B cell (primary cell): ENCODE measurements around the gene TBKBP1. TPM values are rescaled to one million over a fixed set of nuclear protein-coding genes. Genes with fewer than 3 reads are reported as not detected.
A peak's percentile ranks its signal among the peaks of the same experiment; 100 is the strongest.

Experiments
- ATAC-seq: fragments of 200-7000 bp; cut with Tn5 transposase; one replicate; pipeline ENCODE4 v1.10.0; 2021; ENCODE audit warnings: low read depth, mild to moderate bottlenecking, moderate number of reproducible peaks, moderate library complexity
- CTCF ChIA-PET: fragments of 350-600 bp; sonication (Branson Sonifier 250); formaldehyde crosslinking; loops from one replicate; lab custom pipeline; 2021; ENCODE audit warnings: antibody characterized with exemption, inconsistent platforms; lab: Charles Lee
- POLR2A ChIA-PET: fragments of 350-600 bp; sonication (Branson Sonifier 250); formaldehyde crosslinking; loops from one replicate; lab custom pipeline; 2021; ENCODE audit warnings: antibody characterized with exemption; lab: Charles Lee
- DNase-seq: peaks from one replicate; pipeline ENCODE4 v3.0.0; 2013
- H2AFZ ChIP-seq: 2 replicates; pipeline ENCODE4 v1.6.1; 2012; ENCODE audit warnings: mild to moderate bottlenecking, low read depth, low read length; ENCODE audit not compliant: insufficient read depth, poor library complexity, severe bottlenecking
- H3K27ac ChIP-seq, 2 donors: 1 replicate in 1 of 2; 2 replicates in 1 of 2; pipeline ENCODE4 v1.5.1; 2012 to 2013; ENCODE audit warnings: low read length in 2 of 2, mild to moderate bottlenecking in 2 of 2, moderate library complexity in 1 of 2
- H3K27me3 ChIP-seq, 4 experiments: fragments of 200-600 bp in 1 of 4; sonication (generic) in 1 of 4; replicated peaks in 1 of 4; 1 replicate in 2 of 4; 2 replicates in 2 of 4; pipeline versions ENCODE4 v1.6.1 to v1.7.0; 2013 to 2016; ENCODE audit warnings: low read length in 3 of 4, mild to moderate bottlenecking in 2 of 4, mixed read lengths in 1 of 4, moderate library complexity in 1 of 4; ENCODE audit not compliant: insufficient read depth in 4 of 4, control insufficient read depth in 3 of 4; ENCODE audit errors: control extremely low read depth in 1 of 4
- H3K36me3 ChIP-seq, 2 experiments: replicated peaks in 1 of 2; 1 replicate in 1 of 2; 2 replicates in 1 of 2; pipeline versions ENCODE4 v1.6.1 to v1.7.1; 2013; ENCODE audit warnings: low read length in 1 of 2; ENCODE audit not compliant: insufficient read depth in 2 of 2, control insufficient read depth in 1 of 2; ENCODE audit errors: control extremely low read depth in 1 of 2, extremely low read depth in 1 of 2
- H3K4me1 ChIP-seq, 2 donors: fragments of 200-600 bp in 1 of 2; sonication (generic) in 1 of 2; 1 replicate in 1 of 2; 2 replicates in 1 of 2; pipeline versions ENCODE4 v1.5.1 to v1.6.1; 2013 to 2017; ENCODE audit warnings: low read length in 2 of 2; ENCODE audit not compliant: control insufficient read depth in 2 of 2, insufficient read depth in 2 of 2
- H3K4me2 ChIP-seq: replicated peaks from 2 replicates; pipeline ENCODE3; 2012; ENCODE audit warnings: mild to moderate bottlenecking, low read depth, low read length; ENCODE audit not compliant: poor library complexity, severe bottlenecking
- H3K4me3 ChIP-seq, 5 experiments: fragments of 200-600 bp in 1 of 5; sonication (generic) in 1 of 5; 1 replicate in 3 of 5; 2 replicates in 2 of 5; pipeline versions ENCODE4 v1.5.1 to v1.7.0; 2011 to 2016; ENCODE audit warnings: low read length in 4 of 5, mild to moderate bottlenecking in 4 of 5, low read depth in 2 of 5, control low read depth in 1 of 5, moderate library complexity in 1 of 5; ENCODE audit not compliant: insufficient read depth in 1 of 5; ENCODE audit errors: control extremely low read depth in 1 of 5, extremely low read depth in 1 of 5
- H3K79me2 ChIP-seq: fragments of 200-600 bp; sonication (generic); one replicate; pipeline ENCODE4 v1.6.0; 2016; ENCODE audit warnings: low read length; ENCODE audit not compliant: control insufficient read depth, insufficient read depth
- H3K9ac ChIP-seq: fragments of 200-600 bp; sonication (generic); 2 replicates; pipeline ENCODE4 v1.6.1; 2017; ENCODE audit warnings: mild to moderate bottlenecking, low read length, moderate library complexity
- H3K9me3 ChIP-seq, 3 donors: one replicate each; pipeline versions ENCODE4 v1.6.1 to v1.7.1; 2013; ENCODE audit warnings: low read length in 2 of 3; ENCODE audit not compliant: control insufficient read depth in 2 of 3, insufficient read depth in 1 of 3; ENCODE audit errors: control extremely low read depth in 1 of 3
- H4K20me1 ChIP-seq: 2 replicates; pipeline ENCODE4 v1.6.0; 2012; ENCODE audit warnings: mild to moderate bottlenecking, low read length; ENCODE audit not compliant: insufficient read depth, control insufficient read depth, poor library complexity, severe bottlenecking
- H3K27ac Mint-ChIP-seq: one replicate; pipeline ENCODE4 v1.8.0; 2021; ENCODE audit warnings: mixed read lengths
- H3K27me3 Mint-ChIP-seq: one replicate; pipeline ENCODE4 v1.8.0; 2021; ENCODE audit warnings: mixed read lengths
- H3K4me1 Mint-ChIP-seq: one replicate; pipeline ENCODE4 v1.8.0; 2021; ENCODE audit warnings: mixed read lengths
- H3K4me3 Mint-ChIP-seq: one replicate; pipeline ENCODE4 v1.8.0; 2021; ENCODE audit warnings: mixed read lengths
- H3K9me3 Mint-ChIP-seq: one replicate; pipeline ENCODE4 v1.8.0; 2022; ENCODE audit warnings: mixed read lengths; ENCODE audit not compliant: insufficient read depth
- EZH2 ChIP-seq: IDR thresholded peaks from 2 replicates; pipeline ENCODE4 v1.6.1; 2012; ENCODE audit warnings: borderline replicate concordance, low read depth, mild to moderate bottlenecking, moderate library complexity, low read length; ENCODE audit not compliant: insufficient read depth, poor library complexity, severe bottlenecking
- WGBS: methylation state at CpG from one replicate; pipeline ENCODE4 v1.1.5; 2013; ENCODE audit warnings: missing lambda C conversion rate; ENCODE audit not compliant: insufficient coverage; 5-methylcytosine and 5-hydroxymethylcytosine counted together
- intact Hi-C: fragments of 100-400 bp; cut with micrococcal nuclease; formaldehyde crosslinking; loops from one replicate; pipeline ENCODE4 v1.10.0; 2022
- polyA plus RNA-seq: library from polyadenylated mRNA; depleted of rRNA; stranded (reverse); fragments of >200 nt; gene quantifications from 2 replicates; pipeline ENCODE4 v1.2.3, GENCODE V29; 2012
- total RNA-seq, 2 donors: library from RNA; stranded (reverse); fragments of 120-200 nt in 1 of 2; gene quantifications; 1 replicate in 1 of 2; 2 replicates in 1 of 2; pipeline versions ENCODE4 v1.2.3 to v1.2.4, GENCODE V29; 2013 to 2022
- TF ChIP-seq, protein P1 (sequence below): fragments of 200-600 bp; IDR thresholded peaks from one replicate; pipeline ENCODE4 v1.8.0; 2022; ENCODE audit warnings: antibody characterized with exemption, mild to moderate bottlenecking

Gene TBKBP1
- total and polyA plus RNA-seq, 2 donors (not counting 1 experiment from before 2014, with no cell fraction given): 6.6 to 8.4 TPM

DNA sequence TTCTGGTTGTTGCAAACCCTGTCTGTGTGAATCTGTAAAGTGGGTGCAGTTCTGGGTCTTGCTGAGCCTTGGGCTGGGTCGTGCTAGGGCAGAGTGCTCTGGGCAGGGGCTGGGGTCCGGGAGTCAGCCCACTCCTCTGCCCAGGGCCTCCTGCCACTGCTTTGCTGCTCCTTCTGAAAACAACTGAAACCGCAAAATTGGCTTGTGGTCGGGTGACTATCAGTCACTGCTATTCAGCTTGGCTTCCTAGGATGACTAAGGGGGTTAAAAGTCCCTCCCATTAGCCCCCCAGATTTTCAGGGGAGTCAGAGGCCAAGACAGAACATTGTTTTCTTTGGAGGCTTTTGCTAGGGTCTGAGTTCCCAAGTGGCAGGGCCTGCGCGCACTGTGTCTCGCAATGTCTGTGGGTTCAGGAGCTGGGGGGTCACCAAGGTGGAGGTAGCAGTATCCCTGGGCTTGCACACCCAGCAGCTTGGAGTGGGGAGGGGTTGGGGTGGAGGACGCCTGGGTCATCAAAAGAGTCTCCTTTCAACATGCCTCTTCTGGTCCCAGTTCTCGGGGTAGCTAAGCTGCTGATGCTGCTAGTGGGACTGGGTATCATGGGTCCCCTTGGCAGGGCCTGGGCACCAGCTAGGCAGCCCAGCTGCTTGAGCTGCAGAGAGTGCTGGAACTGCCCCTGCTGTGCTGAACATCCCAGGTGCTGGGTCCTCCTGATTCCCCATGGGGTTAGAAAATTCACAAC lies 25.6 kb downstream of the TBKBP1 start:
- H3K9ac ChIP-seq: no peak overlapping the region
- no peak overlapping the region for H3K27ac ChIP-seq
- no peaks in the 10 kb centered on the region for H3K79me2 ChIP-seq
- no peaks in the 10 kb centered on the region for H3K9me3 ChIP-seq
- peak overlapping the region; percentile 61 for H3K27ac Mint-ChIP-seq
- TF ChIP-seq, protein P1, sequence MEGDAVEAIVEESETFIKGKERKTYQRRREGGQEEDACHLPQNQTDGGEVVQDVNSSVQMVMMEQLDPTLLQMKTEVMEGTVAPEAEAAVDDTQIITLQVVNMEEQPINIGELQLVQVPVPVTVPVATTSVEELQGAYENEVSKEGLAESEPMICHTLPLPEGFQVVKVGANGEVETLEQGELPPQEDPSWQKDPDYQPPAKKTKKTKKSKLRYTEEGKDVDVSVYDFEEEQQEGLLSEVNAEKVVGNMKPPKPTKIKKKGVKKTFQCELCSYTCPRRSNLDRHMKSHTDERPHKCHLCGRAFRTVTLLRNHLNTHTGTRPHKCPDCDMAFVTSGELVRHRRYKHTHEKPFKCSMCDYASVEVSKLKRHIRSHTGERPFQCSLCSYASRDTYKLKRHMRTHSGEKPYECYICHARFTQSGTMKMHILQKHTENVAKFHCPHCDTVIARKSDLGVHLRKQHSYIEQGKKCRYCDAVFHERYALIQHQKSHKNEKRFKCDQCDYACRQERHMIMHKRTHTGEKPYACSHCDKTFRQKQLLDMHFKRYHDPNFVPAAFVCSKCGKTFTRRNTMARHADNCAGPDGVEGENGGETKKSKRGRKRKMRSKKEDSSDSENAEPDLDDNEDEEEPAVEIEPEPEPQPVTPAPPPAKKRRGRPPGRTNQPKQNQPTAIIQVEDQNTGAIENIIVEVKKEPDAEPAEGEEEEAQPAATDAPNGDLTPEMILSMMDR: no peak
- no peak for TF ChIP-seq EZH2
- DNase-seq (no peak), ATAC-seq (no peak)
- no peak overlapping the region for H3K4me3 ChIP-seq
- no peak overlapping the region for H3K4me3 Mint-ChIP-seq
- intact Hi-C loops: no loop called here
- no peak overlapping the region for H2AFZ ChIP-seq
- 30% methylated on average over 9 of the region's 9 CpGs for WGBS
- peaks cover 71% of the 10 kb centered on the region for H3K4me1 Mint-ChIP-seq
- H4K20me1 ChIP-seq: no peaks in the 10 kb centered on the region
- H3K27me3 ChIP-seq: peaks cover 0 to 25% (median 12%) of the 10 kb centered on the region in 4 experiments
- POLR2A ChIA-PET: interaction anchor here (0.9 to 1.4 kb wide), 2 partner anchors 14 to 70 kb away, joined by 3 read pairs; partner anchors contain the start of genes KPNB1 and TBX21
- no peaks in the 10 kb centered on the region for H3K36me3 ChIP-seq
- no peak overlapping the region for H3K4me2 ChIP-seq
- H3K4me1 ChIP-seq: peaks cover 62 to 75% of the 10 kb centered on the region in 2 donors
- H3K27me3 Mint-ChIP-seq: peaks cover 17% of the 10 kb centered on the region
- H3K9me3 Mint-ChIP-seq: no peaks in the 10 kb centered on the region
- CTCF ChIA-PET: interaction anchor here (1.1 to 2.9 kb wide), 7 partner anchors 12 to 56 kb away, joined by 3 to 30 read pairs (median 7); partner anchors contain the start of gene TBX21

DNA sequence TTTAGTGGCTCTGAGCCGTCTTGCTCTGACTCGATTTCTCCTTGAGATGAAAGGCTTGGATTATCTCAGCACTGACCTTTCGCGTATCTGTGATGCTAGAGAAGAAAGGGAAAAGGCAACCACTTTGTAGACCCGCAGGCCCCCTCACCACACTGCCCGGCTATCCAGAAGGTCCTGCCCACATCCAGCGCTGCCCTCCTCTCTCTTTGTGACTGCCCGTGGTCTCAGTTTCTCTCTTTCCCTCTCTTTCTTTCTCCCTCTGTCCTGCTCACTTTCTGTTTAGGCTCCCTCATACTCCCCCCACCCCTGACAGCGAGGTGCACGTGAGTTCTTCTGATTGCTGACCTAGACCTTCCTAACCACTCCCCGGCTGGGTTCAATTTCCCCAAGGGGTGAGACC lies 26.2 kb downstream of the TBKBP1 start:
- POLR2A ChIA-PET: interaction anchor here (0.9 to 1.4 kb wide), 2 partner anchors 13 to 70 kb away, joined by 3 read pairs; partner anchors contain the start of genes KPNB1 and TBX21
- no peaks in the 10 kb centered on the region for H3K9me3 Mint-ChIP-seq
- peak overlapping the region; percentile 50 for H3K4me3 Mint-ChIP-seq
- intact Hi-C loops: no loop called here
- ATAC-seq: no peak
- Histone ChIP-seq H3K4me1 (peaks cover 56 to 69% of the 10 kb centered on the region in 2 donors), H3K27me3 (peaks cover 0 to 27% (median 12%) of the 10 kb centered on the region in 4 experiments), H3K4me3 (no peak overlapping the region), H3K36me3 (no peaks in the 10 kb centered on the region), H2AFZ (no peak overlapping the region), H3K9me3 (no peaks in the 10 kb centered on the region), H3K9ac (no peak overlapping the region), H3K27ac (no peak overlapping the region), H3K4me2 (no peak overlapping the region), H4K20me1 (no peaks in the 10 kb centered on the region), H3K79me2 (no peaks in the 10 kb centered on the region)
- H3K4me1 Mint-ChIP-seq: peaks cover 65% of the 10 kb centered on the region
- 81% methylated on average over 9 of the region's 11 CpGs for WGBS
- no peak for DNase-seq
- peak overlapping the region; percentile 59 for H3K27ac Mint-ChIP-seq
- no peak for TF ChIP-seq EZH2
- TF ChIP-seq, protein P1: no peak
- peaks cover 23% of the 10 kb centered on the region for H3K27me3 Mint-ChIP-seq
- CTCF ChIA-PET: interaction anchor here (1.1 to 2.9 kb wide), 2 partner anchors 19 to 22 kb away, joined by 3 to 30 read pairs; no protein-coding TSS in a partner anchor
